Uterus (tissue), 4 donors: ENCODE results near the gene KRT1. TPM values are rescaled to one million over a fixed set of nuclear protein-coding genes. Genes with fewer than 3 reads are reported as not detected.

ENCODE experiments used
- DNase-seq, 2 donors: peaks; one replicate each; pipeline ENCODE4 v3.0.0-alpha.2; 2019 to 2020
- H3K27ac ChIP-seq, 2 donors: fragments of 200-600 bp; sonication (generic); 1 replicate in 1 of 2; 2 replicates in 1 of 2; pipeline ENCODE4 v1.5.1; 2016 to 2018
- H3K27me3 ChIP-seq, 2 donors: fragments of 200-600 bp; sonication (generic); one replicate each; pipeline ENCODE4 v1.5.1; 2018 to 2019; ENCODE audit warnings: control low read depth in 1 of 2
- H3K36me3 ChIP-seq, 2 donors: fragments of 200-600 bp; sonication (generic); one replicate each; pipeline ENCODE4 v1.5.1; 2019; ENCODE audit warnings: control low read depth in 1 of 2
- H3K4me1 ChIP-seq, 2 donors: fragments of 200-600 bp; sonication (generic); one replicate each; pipeline ENCODE4 v1.5.1; 2018 to 2019; ENCODE audit warnings: control low read depth in 1 of 2
- H3K4me3 ChIP-seq, 2 donors: fragments of 200-600 bp; sonication (generic); 1 replicate in 1 of 2; 2 replicates in 1 of 2; pipeline ENCODE4 v1.5.1; 2018 to 2019; ENCODE audit warnings: mild to moderate bottlenecking in 1 of 2
- H3K9me3 ChIP-seq, 2 donors: fragments of 200-600 bp; sonication (generic); one replicate each; pipeline ENCODE4 v1.5.1; 2019; ENCODE audit warnings: control low read depth in 1 of 2
- CTCF ChIP-seq, 4 experiments: fragments of 200-600 bp in 2 of 4; fragments of 450-650 bp in 2 of 4; sonication (generic) in 2 of 4; IDR thresholded peaks; one replicate each; pipeline ENCODE4 v1.5.1; 2016 to 2019; ENCODE audit warnings: antibody characterized with exemption in 4 of 4, mild to moderate bottlenecking in 2 of 4, moderate library complexity in 1 of 4
- POLR2A ChIP-seq, 2 donors: fragments of 450-650 bp; IDR thresholded peaks; one replicate each; pipeline ENCODE4 v1.6.1; 2016; ENCODE audit warnings: antibody characterized with exemption in 2 of 2, mild to moderate bottlenecking in 1 of 2, moderate library complexity in 1 of 2
- intact Hi-C: fragments of 100-400 bp; cut with DNase I; formaldehyde crosslinking; loops from one replicate; pipeline ENCODE4 v1.15.1; 2023; ENCODE audit warnings: low total_unique reads
- total RNA-seq, 4 donors: library from RNA; depleted of rRNA in 3 of 4; stranded (reverse); fragments of >200 nt in 3 of 4; gene quantifications; one replicate each; pipeline versions ENCODE4 v1.1.0 to v1.2.4, GENCODE V29; 2014 to 2023
- donor health status: DM: yes; HTN: yes; CAD: no.

Gene KRT1
- total RNA-seq, 4 donors from 2014 or later = 0.88 to 1.5 TPM; not detected in 2

GRCh38 chr12:52687497-52688385, 7.5 kb upstream of the KRT1 start:
- H3K27me3 ChIP-seq = no peaks in the 10 kb centered on the region
- no peaks in the 10 kb centered on the region for H3K4me1 ChIP-seq
- no peak for DNase-seq
- no peaks in the 10 kb centered on the region for H3K36me3 ChIP-seq
- no peak overlapping the region for H3K27ac ChIP-seq
- intact Hi-C loops = no loop called here
- no peaks in the 10 kb centered on the region for H3K9me3 ChIP-seq
- H3K4me3 ChIP-seq = no peak overlapping the region
- no peak for TF ChIP-seq CTCF (IDR thresholded peaks at IDR 0.05)
- no peak for TF ChIP-seq POLR2A (IDR thresholded peaks at IDR 0.05)

DNA sequence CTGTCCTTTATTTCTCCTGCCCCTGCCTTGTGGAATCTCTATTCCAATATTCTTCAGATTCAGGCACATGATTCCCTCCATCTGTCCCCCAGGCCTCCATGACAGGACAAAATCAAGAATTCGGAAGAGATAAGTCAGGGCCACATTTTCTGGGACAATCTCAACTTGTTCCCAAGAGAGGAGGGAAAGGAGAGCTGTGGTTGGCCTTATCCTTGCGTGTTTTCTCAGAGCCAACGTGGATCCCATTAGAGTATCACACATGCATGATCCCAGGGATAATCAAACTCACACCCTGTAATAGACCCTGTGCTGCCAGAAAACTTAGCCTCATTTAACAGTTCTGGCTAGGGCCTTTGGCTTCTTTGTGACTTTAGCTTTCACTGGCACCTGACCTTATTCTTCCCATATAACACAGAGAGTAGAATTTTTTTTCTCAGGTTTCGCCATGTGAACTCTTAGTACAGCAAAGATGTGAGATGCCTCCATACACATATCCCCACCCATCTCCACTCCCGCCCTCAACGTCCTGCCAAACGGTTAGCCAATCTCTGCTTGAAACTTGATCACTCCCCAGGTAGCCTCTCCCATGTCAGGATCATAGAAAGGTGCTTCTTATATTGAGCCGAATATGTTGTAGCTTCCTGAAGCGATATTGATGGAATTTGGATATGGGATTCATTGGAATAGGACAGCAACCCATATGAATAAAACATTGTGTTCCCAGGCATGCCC, 6.7 kb upstream of the KRT1 start:
- Histone ChIP-seq H3K9me3 (no peaks in the 10 kb centered on the region), H3K4me3 (no peak overlapping the region), H3K36me3 (no peaks in the 10 kb centered on the region), H3K27ac (no peak overlapping the region), H3K4me1 (no peaks in the 10 kb centered on the region), H3K27me3 (no peaks in the 10 kb centered on the region)
- intact Hi-C loops = no loop called here
- TF ChIP-seq CTCF (IDR thresholded peaks at IDR 0.05) (no peak), POLR2A (IDR thresholded peaks at IDR 0.05) (no peak)
- no peak for DNase-seq

DNA sequence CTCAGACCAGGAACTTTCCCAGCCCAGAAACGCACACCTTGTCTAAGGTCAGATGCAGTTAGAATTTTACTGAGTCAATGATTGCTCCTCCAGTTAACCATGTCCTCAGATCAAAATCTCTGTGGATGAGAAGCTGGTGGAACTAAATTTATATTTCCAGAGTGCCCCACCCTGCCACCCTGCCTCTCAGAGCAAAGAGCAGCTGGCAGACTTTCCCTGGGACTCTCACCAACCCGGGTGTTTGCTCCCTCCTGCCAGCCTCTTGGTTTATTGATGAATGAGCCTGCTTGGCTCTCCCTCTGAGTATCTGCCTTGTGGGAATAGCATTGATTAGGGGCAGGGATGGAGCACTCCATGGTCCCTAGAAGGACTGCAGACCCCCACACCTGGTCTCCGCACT, 5.9 kb upstream of the KRT1 start:
- DNase-seq = no peak
- Histone ChIP-seq H3K9me3 (no peaks in the 10 kb centered on the region), H3K27me3 (no peaks in the 10 kb centered on the region), H3K4me3 (no peak overlapping the region), H3K36me3 (no peaks in the 10 kb centered on the region), H3K4me1 (no peaks in the 10 kb centered on the region), H3K27ac (no peak overlapping the region)
- TF ChIP-seq CTCF (IDR thresholded peaks at IDR 0.05) = no peak
- no peak for TF ChIP-seq POLR2A (IDR thresholded peaks at IDR 0.05)
- intact Hi-C loops = no loop called here

GRCh38 chr12:52685406-52685890, 5.2 kb upstream of the KRT1 start:
- intact Hi-C loops = no loop called here
- H3K4me3 ChIP-seq = no peak overlapping the region
- no peaks in the 10 kb centered on the region for H3K36me3 ChIP-seq
- no peaks in the 10 kb centered on the region for H3K27me3 ChIP-seq
- no peaks in the 10 kb centered on the region for H3K9me3 ChIP-seq
- TF ChIP-seq POLR2A (IDR thresholded peaks at IDR 0.05) = no peak
- TF ChIP-seq CTCF (IDR thresholded peaks at IDR 0.05) = no peak
- no peaks in the 10 kb centered on the region for H3K4me1 ChIP-seq
- no peak overlapping the region for H3K27ac ChIP-seq
- DNase-seq = no peak

- Histone ChIP-seq H3K27ac (no peak overlapping the region), H3K9me3 (no peaks in the 10 kb centered on the region), H3K27me3 (no peaks in the 10 kb centered on the region), H3K4me3 (no peak overlapping the region), H3K36me3 (no peaks in the 10 kb centered on the region), H3K4me1 (no peaks in the 10 kb centered on the region)
- intact Hi-C loops = no loop called here
- DNase-seq = no peak
- TF ChIP-seq CTCF (IDR thresholded peaks at IDR 0.05) = no peak
These were observed 4.2 kb upstream of the KRT1 start for GRCh38 chr12:52684431-52684830.
